Type B pancreatic cell (in vitro differentiated cells): Measurements from ENCODE around the gene TUBG1. TPM values are rescaled to one million over a fixed set of nuclear protein-coding genes. Genes with fewer than 3 reads are reported as not detected.

ENCODE experiments used
- DNase-seq: peaks from one replicate; pipeline ENCODE4 v3.0.0; 2021; ENCODE audit warnings: mixed read lengths; ENCODE audit not compliant: unreplicated experiment; ENCODE audit errors: extremely low spot score
- H3K27ac Mint-ChIP-seq: 2 replicates; pipeline ENCODE4 v1.8.0; 2021; ENCODE audit warnings: mild to moderate bottlenecking, mixed read lengths
- H3K27me3 Mint-ChIP-seq: 2 replicates; pipeline ENCODE4 v1.8.0; 2021; ENCODE audit warnings: mixed read lengths
- H3K36me3 Mint-ChIP-seq: 2 replicates; pipeline ENCODE4 v1.8.0; 2021; ENCODE audit warnings: mixed read lengths
- H3K4me1 Mint-ChIP-seq: one replicate; pipeline ENCODE4 v1.8.0; 2021; ENCODE audit warnings: mixed read lengths; ENCODE audit not compliant: unreplicated experiment
- H3K4me3 Mint-ChIP-seq: 2 replicates; pipeline ENCODE4 v1.8.0; 2021; ENCODE audit warnings: mild to moderate bottlenecking, mixed read lengths
- H3K9me3 Mint-ChIP-seq: 2 replicates; pipeline ENCODE4 v1.8.0; 2021; ENCODE audit warnings: mixed read lengths
- total RNA-seq: library from RNA; stranded (reverse); gene quantifications from 2 replicates; pipeline ENCODE4 v1.2.1, GENCODE V29; 2021; ENCODE audit warnings: low replicate concordance
- TF ChIP-seq, protein P1 (sequence below): fragments of 200-600 bp; sonication (generic); conservative IDR thresholded peaks from 2 replicates; pipeline ENCODE4 v1.5.0; 2021; ENCODE audit warnings: antibody characterized with exemption, mild to moderate bottlenecking

Gene TUBG1
- total RNA-seq, 1 donor from 2014 or later, result 63.2 TPM

DNA sequence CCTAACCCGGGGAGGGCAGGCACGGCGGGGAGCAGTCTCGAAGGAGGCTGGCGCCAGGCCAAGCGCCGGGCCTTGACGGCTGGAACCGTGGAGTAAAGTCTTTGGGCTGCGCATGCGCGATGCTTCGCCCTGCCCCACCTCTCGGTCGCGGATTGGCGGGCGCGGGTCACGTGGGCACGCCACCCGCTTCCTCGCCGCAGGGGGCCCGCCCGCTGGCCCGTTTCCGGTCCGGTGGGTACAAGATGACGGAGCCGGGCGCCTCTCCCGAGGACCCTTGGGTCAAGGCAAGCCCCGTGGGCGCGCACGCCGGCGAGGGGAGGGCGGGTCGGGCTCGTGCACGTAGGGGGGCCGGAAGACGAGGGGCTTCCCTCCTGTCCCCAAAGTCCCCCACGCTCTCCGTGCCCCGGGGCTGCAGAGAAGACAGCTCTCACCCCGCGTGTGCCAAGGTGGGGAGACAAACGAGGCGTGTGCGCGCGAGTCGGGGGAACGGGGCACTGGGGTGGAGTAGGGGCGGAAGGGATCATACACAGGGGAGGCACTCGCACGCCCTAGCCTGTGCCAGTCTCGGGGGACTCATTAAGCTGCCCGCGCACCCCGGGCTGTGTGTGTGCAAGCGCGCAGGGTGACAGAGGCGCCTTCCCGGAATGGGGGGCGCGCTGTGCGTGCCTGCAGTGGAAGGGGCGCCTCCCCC lies 42.5 kb upstream of the TUBG1 start, which contains the start of gene MLX:
MLX (plus strand) TSS at position 218 of the 691 bp plus-strand sequence; CDS start at position 243, 25 bp downstream.
- H3K27me3 Mint-ChIP-seq, result no peaks in the 10 kb centered on the region
- TF ChIP-seq, protein P1, sequence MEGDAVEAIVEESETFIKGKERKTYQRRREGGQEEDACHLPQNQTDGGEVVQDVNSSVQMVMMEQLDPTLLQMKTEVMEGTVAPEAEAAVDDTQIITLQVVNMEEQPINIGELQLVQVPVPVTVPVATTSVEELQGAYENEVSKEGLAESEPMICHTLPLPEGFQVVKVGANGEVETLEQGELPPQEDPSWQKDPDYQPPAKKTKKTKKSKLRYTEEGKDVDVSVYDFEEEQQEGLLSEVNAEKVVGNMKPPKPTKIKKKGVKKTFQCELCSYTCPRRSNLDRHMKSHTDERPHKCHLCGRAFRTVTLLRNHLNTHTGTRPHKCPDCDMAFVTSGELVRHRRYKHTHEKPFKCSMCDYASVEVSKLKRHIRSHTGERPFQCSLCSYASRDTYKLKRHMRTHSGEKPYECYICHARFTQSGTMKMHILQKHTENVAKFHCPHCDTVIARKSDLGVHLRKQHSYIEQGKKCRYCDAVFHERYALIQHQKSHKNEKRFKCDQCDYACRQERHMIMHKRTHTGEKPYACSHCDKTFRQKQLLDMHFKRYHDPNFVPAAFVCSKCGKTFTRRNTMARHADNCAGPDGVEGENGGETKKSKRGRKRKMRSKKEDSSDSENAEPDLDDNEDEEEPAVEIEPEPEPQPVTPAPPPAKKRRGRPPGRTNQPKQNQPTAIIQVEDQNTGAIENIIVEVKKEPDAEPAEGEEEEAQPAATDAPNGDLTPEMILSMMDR, result peak; percentile 22
- H3K4me1 Mint-ChIP-seq, result peaks cover 9% of the 10 kb centered on the region
- H3K27ac Mint-ChIP-seq, result peak within 1 kb of the TSS; percentile 93
- peaks cover 12% of the 10 kb centered on the region for H3K36me3 Mint-ChIP-seq
- peak; percentile 95 for DNase-seq
- H3K9me3 Mint-ChIP-seq, result no peaks in the 10 kb centered on the region
- H3K4me3 Mint-ChIP-seq, result peak within 1 kb of the TSS; percentile 94

DNA sequence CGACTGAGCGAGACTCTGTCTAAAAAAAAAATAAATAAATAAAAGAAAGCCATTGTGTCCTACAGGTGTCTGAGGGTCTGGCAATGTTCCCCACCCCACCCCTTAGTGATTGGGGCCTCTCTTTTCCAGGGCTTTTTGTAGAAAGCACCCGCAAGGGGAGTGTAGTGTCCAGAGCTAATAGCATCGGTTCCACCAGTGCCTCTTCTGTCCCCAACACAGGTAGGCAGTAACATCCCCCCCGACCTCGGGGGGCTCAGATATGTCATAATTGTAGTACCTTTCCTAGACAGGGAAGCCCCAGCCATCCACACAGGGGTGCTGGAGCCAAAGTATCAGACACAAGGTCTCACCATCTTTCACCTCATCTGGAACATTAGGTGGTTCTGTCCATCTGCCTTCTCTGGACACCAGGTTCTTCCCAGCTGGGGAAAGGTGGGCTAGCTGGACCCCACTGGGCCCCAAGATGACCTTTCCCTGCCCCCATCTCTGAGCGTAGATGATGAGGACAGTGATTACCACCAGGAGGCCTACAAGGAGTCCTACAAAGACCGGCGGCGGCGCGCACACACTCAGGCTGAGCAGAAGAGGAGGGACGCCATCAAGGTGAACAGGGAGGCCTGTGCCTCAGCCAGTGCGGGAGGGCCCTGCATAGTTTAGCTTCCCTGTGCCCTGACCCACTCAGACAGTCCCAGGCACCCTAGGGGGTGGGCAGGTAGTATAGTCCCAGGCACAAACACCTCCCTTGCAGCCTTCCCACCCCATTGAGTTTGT lies 41.0 kb upstream of the TUBG1 start:
- Mint-ChIP-seq H3K36me3 (peaks cover 17% of the 10 kb centered on the region), H3K27me3 (no peaks in the 10 kb centered on the region), H3K27ac (no peak overlapping the region), H3K4me3 (peak overlapping the region; percentile 52), H3K4me1 (peaks cover 12% of the 10 kb centered on the region), H3K9me3 (no peaks in the 10 kb centered on the region)
- TF ChIP-seq, protein P1, result no peak
- DNase-seq, result no peak

DNA sequence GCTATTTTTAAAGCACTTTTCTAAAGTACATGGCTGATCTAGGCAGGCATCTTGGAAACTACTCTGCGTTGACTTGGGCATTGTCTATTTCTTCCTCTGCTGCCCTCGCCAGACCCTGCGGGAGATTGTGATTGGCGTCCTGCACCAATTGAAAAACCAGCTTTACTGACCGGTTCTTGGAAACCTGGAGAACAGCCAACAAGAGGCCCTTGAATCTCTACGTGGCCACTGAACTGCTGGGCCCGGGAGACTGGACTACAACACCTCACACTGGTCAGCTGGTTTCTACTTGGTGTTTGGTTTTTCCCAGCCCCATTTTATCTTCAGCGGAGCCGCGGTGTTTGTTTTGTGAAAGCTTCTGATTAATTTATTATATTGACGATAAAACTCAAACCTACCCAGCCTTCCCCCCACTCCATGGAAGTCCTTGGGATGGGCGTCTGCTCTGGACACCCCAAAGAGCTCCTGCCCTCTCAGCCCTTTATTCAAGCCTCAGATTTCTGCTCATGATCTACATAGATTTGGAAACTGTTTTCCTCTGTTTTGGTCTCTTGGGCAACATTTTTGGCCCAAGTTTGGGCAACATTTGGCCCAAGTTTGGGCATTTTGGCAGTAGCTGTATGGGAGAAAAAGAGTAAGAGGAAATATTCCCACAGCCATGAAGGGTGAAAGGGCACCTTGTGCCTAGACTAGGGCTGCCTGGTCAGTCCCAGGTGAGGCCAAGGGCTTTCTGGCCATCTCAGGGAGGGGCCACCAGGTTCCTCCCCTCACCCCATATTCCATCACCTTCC lies 37.9 kb upstream of the TUBG1 start:
- TF ChIP-seq, protein P1, result no peak
- Mint-ChIP-seq H3K36me3 (peaks cover 21% of the 10 kb centered on the region), H3K9me3 (no peaks in the 10 kb centered on the region), H3K27ac (no peak overlapping the region), H3K4me3 (no peak overlapping the region), H3K4me1 (peaks cover 17% of the 10 kb centered on the region), H3K27me3 (no peaks in the 10 kb centered on the region)
- no peak for DNase-seq

DNA sequence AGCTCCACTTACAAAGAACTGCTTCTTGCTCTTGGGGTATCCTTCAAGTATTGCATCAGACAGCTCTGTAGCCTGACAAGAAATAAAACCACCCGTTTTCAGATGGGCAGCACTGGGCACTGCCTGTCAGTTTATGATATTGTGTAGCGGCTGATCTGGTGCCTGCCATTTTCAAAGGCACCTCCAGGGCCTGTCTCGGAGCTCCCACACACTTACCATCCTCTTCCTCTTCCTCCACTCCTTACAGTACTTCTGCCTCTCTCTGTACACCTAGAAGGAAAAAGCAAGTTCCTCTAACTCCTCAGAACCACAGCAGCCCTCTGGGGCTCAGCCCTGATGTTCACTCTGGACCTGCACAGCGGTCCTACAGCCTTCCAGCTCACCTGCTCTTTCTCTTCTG lies 36.4 kb upstream of the TUBG1 start:
- H3K36me3 Mint-ChIP-seq, result peaks cover 18% of the 10 kb centered on the region
- H3K4me1 Mint-ChIP-seq, result peaks cover 20% of the 10 kb centered on the region
- no peaks in the 10 kb centered on the region for H3K27me3 Mint-ChIP-seq
- TF ChIP-seq, protein P1, result no peak
- H3K27ac Mint-ChIP-seq, result no peak overlapping the region
- H3K9me3 Mint-ChIP-seq, result no peaks in the 10 kb centered on the region
- DNase-seq, result no peak
- no peak overlapping the region for H3K4me3 Mint-ChIP-seq

DNA sequence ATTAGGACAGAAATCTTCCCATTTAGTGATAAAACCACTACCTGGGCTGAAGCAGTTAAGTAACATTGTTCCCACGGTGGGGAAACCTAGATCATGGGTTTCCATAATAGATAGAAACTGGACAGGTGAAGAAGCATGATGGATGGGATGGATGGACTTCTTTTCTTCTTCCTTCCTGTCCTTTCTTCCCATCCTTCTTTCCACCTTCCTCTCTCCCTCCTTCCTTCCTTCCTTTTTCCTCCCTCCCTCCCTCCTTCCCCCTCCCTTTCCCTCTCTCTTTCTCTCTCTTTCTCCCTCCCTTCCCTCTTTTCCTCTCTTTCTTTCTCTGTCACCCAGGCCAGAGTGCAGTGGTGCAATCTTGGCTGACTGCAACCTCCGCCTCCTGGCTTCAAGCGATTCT lies 35.0 kb upstream of the TUBG1 start:
- Mint-ChIP-seq H3K4me1 (peaks cover 25% of the 10 kb centered on the region), H3K4me3 (no peak overlapping the region), H3K27ac (no peak overlapping the region), H3K9me3 (no peaks in the 10 kb centered on the region), H3K36me3 (peaks cover 18% of the 10 kb centered on the region), H3K27me3 (no peaks in the 10 kb centered on the region)
- TF ChIP-seq, protein P1, result no peak
- no peak for DNase-seq
